Keratinocyte (primary cell): ENCODE measurements around the gene DDRGK1. TPM values are rescaled to one million over a fixed set of nuclear protein-coding genes. Genes with fewer than 3 reads are reported as not detected.

Experiments used
- DNase-seq: peaks from one replicate; pipeline ENCODE4 v3.0.0-alpha.2; 2011; ENCODE audit warnings: low read depth, missing footprints, low spot score
- FAIRE-seq: peaks from 2 replicates; lab custom pipeline; 2011; peaks lifted over from hg19 to GRCh38; lab: Jason Lieb, UNC
- H2AFZ ChIP-seq: 2 replicates; pipeline ENCODE4 v1.6.0; 2012; ENCODE audit warnings: low read length, control low read depth, inconsistent platforms; ENCODE audit not compliant: control insufficient read depth
- H3K27ac ChIP-seq: 2 replicates; pipeline ENCODE4 v1.5.1; 2011; ENCODE audit warnings: low read length; ENCODE audit not compliant: control insufficient read depth, insufficient read depth
- H3K27me3 ChIP-seq: 3 replicates; pipeline ENCODE4 v1.6.0; 2011; ENCODE audit warnings: low read length; ENCODE audit not compliant: control insufficient read depth, insufficient read depth; ENCODE audit errors: extremely low read depth
- H3K36me3 ChIP-seq, 2 experiments: 2 replicates in 1 of 2; 3 replicates in 1 of 2; pipeline ENCODE4 v1.5.1; 2011; ENCODE audit warnings: low read length in 2 of 2, mild to moderate bottlenecking in 1 of 2; ENCODE audit not compliant: control insufficient read depth in 2 of 2, insufficient read depth in 2 of 2; ENCODE audit errors: extremely low read depth in 1 of 2
- H3K4me1 ChIP-seq: 3 replicates; pipeline ENCODE4 v1.5.1; 2011; ENCODE audit warnings: low read length; ENCODE audit not compliant: control insufficient read depth, insufficient read depth; ENCODE audit errors: extremely low read depth
- H3K4me2 ChIP-seq: 3 replicates; pipeline ENCODE4 v1.6.0; 2011; ENCODE audit warnings: low read depth, low read length; ENCODE audit not compliant: control insufficient read depth, insufficient read depth; ENCODE audit errors: extremely low read depth
- H3K4me3 ChIP-seq, 3 experiments: fragments of 200-600 bp in 1 of 3; sonication (generic) in 1 of 3; 2 replicates in 2 of 3; 3 replicates in 1 of 3; pipeline ENCODE4 v1.5.1; 2011 to 2016; ENCODE audit warnings: low read length in 3 of 3, mild to moderate bottlenecking in 3 of 3, control low read depth in 2 of 3, inconsistent platforms in 1 of 3, low read depth in 1 of 3, mixed read lengths in 1 of 3, mixed run types in 1 of 3, moderate library complexity in 1 of 3; ENCODE audit not compliant: control insufficient read depth in 2 of 3, insufficient read depth in 2 of 3; ENCODE audit errors: extremely low read depth in 1 of 3
- H3K79me2 ChIP-seq: 2 replicates; pipeline ENCODE4 v1.6.0; 2012; ENCODE audit warnings: low read length; ENCODE audit not compliant: control insufficient read depth, insufficient read depth
- H3K9ac ChIP-seq: 3 replicates; pipeline ENCODE4 v1.6.0; 2011; ENCODE audit warnings: low read length; ENCODE audit not compliant: control insufficient read depth, insufficient read depth; ENCODE audit errors: extremely low read depth
- H3K9me1 ChIP-seq: 3 replicates; pipeline ENCODE4 v1.6.0; 2011; ENCODE audit warnings: low read length; ENCODE audit not compliant: control insufficient read depth, insufficient read depth; ENCODE audit errors: extremely low read depth
- H3K9me3 ChIP-seq: 2 replicates; pipeline ENCODE4 v1.5.1; 2012; ENCODE audit warnings: low read depth, low read length; ENCODE audit not compliant: control insufficient read depth
- H4K20me1 ChIP-seq: 3 replicates; pipeline ENCODE4 v1.6.0; 2011; ENCODE audit warnings: low read length; ENCODE audit not compliant: control insufficient read depth, insufficient read depth; ENCODE audit errors: extremely low read depth
- EZH2 ChIP-seq: IDR thresholded peaks from one replicate; pipeline ENCODE4 v1.6.1; 2012; ENCODE audit warnings: inconsistent platforms, mild to moderate bottlenecking, low read length, moderate library complexity
- dilution Hi-C: fragments of 300-500 bp; cut with MboI; formaldehyde crosslinking; loops from one replicate; pipeline ENCODE4 v1.7.0; 2020; ENCODE audit warnings: low sequenced_read_pairs; ENCODE audit not compliant: extremely low pct_ligation_motif_present
- polyA plus RNA-seq, 5 experiments: library from polyadenylated mRNA; depleted of rRNA in 3 of 5; stranded (reverse) in 3 of 5; stranded (forward) in 1 of 5; unstranded in 1 of 5; fragments of >200 nt; gene quantifications; 1 replicate in 1 of 5; 2 replicates in 3 of 5; 3 replicates in 1 of 5; pipeline versions ENCODE4 v1.2.1 to v1.2.3, GENCODE V29; 2011 to 2012; ENCODE audit warnings: missing spikeins in 2 of 5, low read depth in 1 of 5, low replicate concordance in 1 of 5
- TF ChIP-seq, protein P1 (sequence below), 3 experiments: IDR thresholded peaks in 1 of 3; conservative IDR thresholded peaks in 1 of 3; optimal IDR thresholded peaks in 1 of 3; 2 replicates in 2 of 3; 3 replicates in 1 of 3; pipeline versions ENCODE3 to v1.5.1; 2011; ENCODE audit warnings: low read length in 3 of 3, mild to moderate bottlenecking in 3 of 3, moderate library complexity in 2 of 3, control low read depth in 1 of 3, inconsistent platforms in 1 of 3; ENCODE audit not compliant: insufficient read depth in 2 of 3; ENCODE audit errors: extremely low read depth in 1 of 3

DDRGK1 gene
- polyA plus RNA-seq, 1 donor (not counting 4 experiments of a cell fraction or from before 2014, with no cell fraction given) = 32.2 TPM

DNA sequence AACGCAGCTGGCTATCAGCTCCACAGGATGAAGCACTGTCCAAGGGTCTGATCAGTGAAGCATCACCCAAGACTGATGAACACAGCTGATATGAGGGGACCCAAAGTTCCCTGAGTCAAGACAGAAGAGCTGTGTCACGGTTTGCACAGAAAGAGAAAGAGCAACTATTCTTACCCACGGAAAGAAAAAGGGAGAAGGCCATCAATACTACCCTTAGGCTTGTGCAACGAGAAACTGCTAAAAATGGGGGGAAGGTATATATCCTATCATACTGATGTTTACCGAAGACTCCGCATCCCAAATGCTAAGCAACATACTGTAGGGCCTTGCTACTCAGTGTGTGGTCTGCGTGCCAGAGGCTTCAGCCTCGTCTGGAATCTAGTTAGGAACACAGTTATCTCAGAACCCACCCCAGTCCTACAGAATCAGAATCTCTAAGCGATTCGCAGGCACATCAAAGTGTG is 45.5 kb downstream of the DDRGK1 start:
- Histone ChIP-seq H3K9ac (peak overlapping the region; percentile 86), H3K4me2 (peak overlapping the region; percentile 100), H3K4me1 (peaks cover 19% of the 10 kb centered on the region), H3K9me1 (no peaks in the 10 kb centered on the region), H3K79me2 (peaks cover 57% of the 10 kb centered on the region), H4K20me1 (peaks cover 6% of the 10 kb centered on the region), H3K9me3 (no peaks in the 10 kb centered on the region), H3K27me3 (no peaks in the 10 kb centered on the region), H2AFZ (peak overlapping the region; percentile 55), H3K36me3 (peaks cover under 1 to 10% of the 10 kb centered on the region in 2 experiments), H3K27ac (peak overlapping the region; percentile 80), H3K4me3 (peak overlapping the region; percentile 81 to 97 (median 88))
- FAIRE-seq = peak; percentile 32
- TF ChIP-seq EZH2 = no peak
- TF ChIP-seq, protein P1, sequence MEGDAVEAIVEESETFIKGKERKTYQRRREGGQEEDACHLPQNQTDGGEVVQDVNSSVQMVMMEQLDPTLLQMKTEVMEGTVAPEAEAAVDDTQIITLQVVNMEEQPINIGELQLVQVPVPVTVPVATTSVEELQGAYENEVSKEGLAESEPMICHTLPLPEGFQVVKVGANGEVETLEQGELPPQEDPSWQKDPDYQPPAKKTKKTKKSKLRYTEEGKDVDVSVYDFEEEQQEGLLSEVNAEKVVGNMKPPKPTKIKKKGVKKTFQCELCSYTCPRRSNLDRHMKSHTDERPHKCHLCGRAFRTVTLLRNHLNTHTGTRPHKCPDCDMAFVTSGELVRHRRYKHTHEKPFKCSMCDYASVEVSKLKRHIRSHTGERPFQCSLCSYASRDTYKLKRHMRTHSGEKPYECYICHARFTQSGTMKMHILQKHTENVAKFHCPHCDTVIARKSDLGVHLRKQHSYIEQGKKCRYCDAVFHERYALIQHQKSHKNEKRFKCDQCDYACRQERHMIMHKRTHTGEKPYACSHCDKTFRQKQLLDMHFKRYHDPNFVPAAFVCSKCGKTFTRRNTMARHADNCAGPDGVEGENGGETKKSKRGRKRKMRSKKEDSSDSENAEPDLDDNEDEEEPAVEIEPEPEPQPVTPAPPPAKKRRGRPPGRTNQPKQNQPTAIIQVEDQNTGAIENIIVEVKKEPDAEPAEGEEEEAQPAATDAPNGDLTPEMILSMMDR (optimal IDR thresholded peaks at IDR 0.05 in 1 of 3, IDR thresholded peaks at IDR 0.05 in 1 of 3, conservative IDR thresholded peaks at IDR 0.05 in 1 of 3; ENCODE audit: extremely low read depth in 1 of 3, insufficient read depth in 2 of 3, low read length in 3 of 3) = no peak
- no peak for DNase-seq
- dilution Hi-C loops = no loop called here

DNA sequence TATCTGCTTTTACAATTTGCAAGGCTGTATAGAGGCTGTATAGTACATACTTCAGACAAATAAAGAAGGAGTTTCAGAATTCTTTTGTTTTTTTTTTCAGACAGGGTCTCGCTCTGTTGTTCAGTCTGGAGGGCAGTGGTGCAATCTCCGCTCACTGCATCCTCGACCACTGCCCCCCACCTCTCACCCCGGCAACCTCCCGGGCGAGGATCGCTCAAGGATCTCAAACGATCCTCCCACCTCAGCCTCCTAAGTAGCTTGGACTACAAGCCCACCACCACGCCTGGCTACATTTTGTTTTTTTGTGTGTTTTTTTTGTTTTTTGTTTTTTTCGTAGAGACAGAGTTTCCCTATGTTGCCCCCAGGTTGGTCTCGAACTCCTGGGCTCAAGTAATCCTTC is 46.7 kb downstream of the DDRGK1 start:
- H3K9me3 ChIP-seq = no peaks in the 10 kb centered on the region
- no peak overlapping the region for H3K4me3 ChIP-seq
- FAIRE-seq = no peak
- H3K27ac ChIP-seq = no peak overlapping the region
- H3K9me1 ChIP-seq = no peaks in the 10 kb centered on the region
- TF ChIP-seq EZH2 = no peak
- TF ChIP-seq, protein P1 (optimal IDR thresholded peaks at IDR 0.05 in 1 of 3, IDR thresholded peaks at IDR 0.05 in 1 of 3, conservative IDR thresholded peaks at IDR 0.05 in 1 of 3; ENCODE audit: extremely low read depth in 1 of 3, insufficient read depth in 2 of 3, low read length in 3 of 3) = no peak
- H3K4me2 ChIP-seq = peak overlapping the region; percentile 100
- no peaks in the 10 kb centered on the region for H3K27me3 ChIP-seq
- peaks cover 6% of the 10 kb centered on the region for H4K20me1 ChIP-seq
- dilution Hi-C loops = no loop called here
- H3K36me3 ChIP-seq = peaks cover 2 to 10% of the 10 kb centered on the region in 2 experiments
- H3K4me1 ChIP-seq = peaks cover 19% of the 10 kb centered on the region
- H3K79me2 ChIP-seq = peaks cover 68% of the 10 kb centered on the region
- no peak for DNase-seq
- no peak overlapping the region for H2AFZ ChIP-seq
- no peak overlapping the region for H3K9ac ChIP-seq
